Measurements from ENCODE around the gene RRH. TPM values are rescaled to one million over a fixed set of nuclear protein-coding genes. Genes with fewer than 3 reads are reported as not detected.
"Not testable (repeated sequence)": the region's sequence is repeated elsewhere in the genome, so short reads cannot be mapped to it uniquely, and the experiment has no call there.

Gene RRH, protein sequence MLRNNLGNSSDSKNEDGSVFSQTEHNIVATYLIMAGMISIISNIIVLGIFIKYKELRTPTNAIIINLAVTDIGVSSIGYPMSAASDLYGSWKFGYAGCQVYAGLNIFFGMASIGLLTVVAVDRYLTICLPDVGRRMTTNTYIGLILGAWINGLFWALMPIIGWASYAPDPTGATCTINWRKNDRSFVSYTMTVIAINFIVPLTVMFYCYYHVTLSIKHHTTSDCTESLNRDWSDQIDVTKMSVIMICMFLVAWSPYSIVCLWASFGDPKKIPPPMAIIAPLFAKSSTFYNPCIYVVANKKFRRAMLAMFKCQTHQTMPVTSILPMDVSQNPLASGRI
- total RNA-seq, result not detected

DNA sequence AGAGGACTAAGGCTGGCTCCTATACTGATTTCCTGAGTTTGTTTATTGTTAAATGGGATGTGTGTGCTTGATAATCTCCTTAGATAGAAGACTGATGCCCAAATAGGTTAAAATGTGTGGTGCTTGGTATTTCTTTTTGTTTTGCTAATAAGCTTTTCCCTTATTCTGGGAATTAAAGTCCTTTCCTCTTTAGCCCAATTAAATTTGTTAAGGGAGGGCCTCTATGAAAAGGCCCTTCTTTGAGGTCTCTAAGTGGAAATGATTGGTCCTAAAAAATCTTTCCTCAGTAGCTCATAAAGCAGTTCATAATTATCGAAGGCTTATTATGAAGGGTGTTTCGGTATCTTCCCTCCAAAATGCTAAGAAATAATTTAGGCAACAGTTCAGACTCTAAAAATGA, at the start of gene RRH:
Gene RRH (plus strand): TSS at position 301 of the 400 bp plus-strand sequence. CDS start 56 bp downstream, at position 357.
- no peak for DNase-seq (ENCODE audit: low spot score in 2 of 2)
- intact Hi-C loops (cut with DNase I), result loop anchor here (5.0 kb wide), 1 partner anchor 405 kb away; no protein-coding TSS in a partner anchor
- no peak within 1 kb of the TSS for H3K4me3 ChIP-seq
- H3K36me3 ChIP-seq, result peaks cover 0 to 18% of the 10 kb centered on the region in 2 donors
- TF ChIP-seq, protein P1, sequence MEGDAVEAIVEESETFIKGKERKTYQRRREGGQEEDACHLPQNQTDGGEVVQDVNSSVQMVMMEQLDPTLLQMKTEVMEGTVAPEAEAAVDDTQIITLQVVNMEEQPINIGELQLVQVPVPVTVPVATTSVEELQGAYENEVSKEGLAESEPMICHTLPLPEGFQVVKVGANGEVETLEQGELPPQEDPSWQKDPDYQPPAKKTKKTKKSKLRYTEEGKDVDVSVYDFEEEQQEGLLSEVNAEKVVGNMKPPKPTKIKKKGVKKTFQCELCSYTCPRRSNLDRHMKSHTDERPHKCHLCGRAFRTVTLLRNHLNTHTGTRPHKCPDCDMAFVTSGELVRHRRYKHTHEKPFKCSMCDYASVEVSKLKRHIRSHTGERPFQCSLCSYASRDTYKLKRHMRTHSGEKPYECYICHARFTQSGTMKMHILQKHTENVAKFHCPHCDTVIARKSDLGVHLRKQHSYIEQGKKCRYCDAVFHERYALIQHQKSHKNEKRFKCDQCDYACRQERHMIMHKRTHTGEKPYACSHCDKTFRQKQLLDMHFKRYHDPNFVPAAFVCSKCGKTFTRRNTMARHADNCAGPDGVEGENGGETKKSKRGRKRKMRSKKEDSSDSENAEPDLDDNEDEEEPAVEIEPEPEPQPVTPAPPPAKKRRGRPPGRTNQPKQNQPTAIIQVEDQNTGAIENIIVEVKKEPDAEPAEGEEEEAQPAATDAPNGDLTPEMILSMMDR (IDR thresholded peaks at IDR 0.05), result no peak
- H3K27ac ChIP-seq, result no peak within 1 kb of the TSS
- no peaks in the 10 kb centered on the region for H3K4me1 ChIP-seq
- H3K27me3 ChIP-seq, result no peaks in the 10 kb centered on the region
- H3K9me3 ChIP-seq, result no peaks in the 10 kb centered on the region

DNA sequence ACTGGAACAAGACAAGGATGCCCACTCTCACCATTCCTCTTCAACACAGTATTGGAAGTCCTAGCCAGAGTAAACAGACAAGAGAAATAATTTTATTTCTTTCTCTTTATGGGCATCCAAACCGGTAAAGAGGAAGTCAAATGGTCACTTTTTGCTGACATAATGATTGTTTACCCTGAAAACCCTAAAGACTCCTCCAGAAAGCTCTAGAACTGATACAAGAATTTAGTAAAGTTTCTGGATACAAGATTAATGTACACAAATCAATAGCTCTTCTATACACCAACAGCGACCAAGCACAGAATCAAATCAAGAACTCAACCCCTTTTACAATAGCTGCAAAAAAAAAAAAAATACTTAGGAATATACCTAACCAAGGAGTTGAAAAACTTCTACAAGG, 45.7 kb upstream of the RRH start:
- H3K4me1 ChIP-seq; H3K36me3 ChIP-seq; H3K4me3 ChIP-seq; intact Hi-C loops (cut with DNase I); H3K27ac ChIP-seq; H3K9me3 ChIP-seq; DNase-seq (ENCODE audit: low spot score in 2 of 2); H3K27me3 ChIP-seq: not testable (repeated sequence)

DNA sequence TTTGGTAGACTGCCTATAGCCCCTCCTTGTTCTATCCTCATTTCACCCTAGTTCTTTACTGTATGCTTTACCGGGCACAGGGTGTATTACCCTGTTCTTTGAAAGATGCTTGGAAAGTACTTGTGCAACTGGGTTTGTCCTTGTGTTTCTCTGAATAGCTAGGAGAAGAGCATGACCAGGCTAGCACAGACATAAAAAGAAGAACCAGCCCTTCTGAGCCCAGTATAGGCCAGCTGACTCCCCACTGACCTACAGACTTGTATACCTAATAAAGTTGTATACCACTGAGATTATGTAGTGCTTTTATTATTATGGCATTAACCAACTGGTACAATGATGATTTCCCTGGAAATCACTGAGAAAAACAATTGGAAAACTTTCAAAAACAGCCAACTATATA, 40.9 kb upstream of the RRH start:
- TF ChIP-seq, protein P1 (IDR thresholded peaks at IDR 0.05), result no peak

DNA sequence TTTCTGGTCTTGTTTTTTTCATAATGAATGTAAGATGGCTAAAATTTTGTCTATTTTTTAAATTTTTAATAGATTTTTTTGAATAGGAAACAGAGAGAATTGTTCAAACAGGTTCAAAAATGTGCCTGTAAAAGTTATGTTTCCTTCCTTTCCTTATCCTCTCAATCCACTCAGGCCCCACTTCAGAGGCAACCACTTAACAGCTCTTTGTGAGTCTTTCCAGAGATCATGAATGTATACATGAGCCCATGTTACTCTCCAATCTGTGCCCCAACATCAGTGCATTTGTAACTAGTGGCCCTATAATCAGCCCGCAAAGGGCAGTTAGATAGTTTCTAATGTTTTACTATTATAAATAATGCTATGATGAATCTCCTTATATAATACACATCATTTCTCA, 40.0 kb upstream of the RRH start:
- Histone ChIP-seq H3K27ac (no peak overlapping the region), H3K4me1 (no peaks in the 10 kb centered on the region), H3K4me3 (no peak overlapping the region), H3K27me3 (no peaks in the 10 kb centered on the region), H3K36me3 (no peaks in the 10 kb centered on the region), H3K9me3 (no peaks in the 10 kb centered on the region)
- intact Hi-C loops (cut with DNase I), result no loop called here
- TF ChIP-seq, protein P1 (IDR thresholded peaks at IDR 0.05), result no peak
- no peak for DNase-seq (ENCODE audit: low spot score in 2 of 2)

More for the DNA sequence above, 40.9 kb upstream of the RRH start:
- DNase-seq (ENCODE audit: low spot score in 2 of 2), result no peak
- H3K27ac ChIP-seq, result no peak overlapping the region
- intact Hi-C loops (cut with DNase I), result no loop called here
- H3K36me3 ChIP-seq, result no peaks in the 10 kb centered on the region
- H3K4me3 ChIP-seq, result no peak overlapping the region
- H3K9me3 ChIP-seq, result no peaks in the 10 kb centered on the region
- no peaks in the 10 kb centered on the region for H3K4me1 ChIP-seq
- H3K27me3 ChIP-seq, result no peaks in the 10 kb centered on the region

DNA sequence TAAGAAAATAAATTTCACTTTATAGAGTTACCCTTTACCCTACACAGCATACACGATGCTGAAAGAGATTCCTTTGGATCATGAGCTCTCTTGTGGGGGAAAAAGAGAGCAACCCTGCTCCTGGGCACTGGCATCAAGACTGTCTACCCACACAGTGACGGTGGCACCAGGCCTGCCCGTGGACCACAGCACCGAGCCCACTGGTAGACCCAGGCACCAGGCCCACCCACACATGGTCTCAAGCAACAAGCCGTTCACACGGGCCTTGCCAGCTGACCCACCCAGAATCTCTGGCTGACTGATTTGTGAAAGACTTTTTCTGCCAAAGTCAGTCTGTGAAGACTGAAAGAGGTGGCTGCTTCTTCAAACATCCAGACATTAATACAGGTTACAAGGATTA, 32.7 kb upstream of the RRH start:
- no peaks in the 10 kb centered on the region for H3K9me3 ChIP-seq
- TF ChIP-seq, protein P1 (IDR thresholded peaks at IDR 0.05), result no peak

DNA sequence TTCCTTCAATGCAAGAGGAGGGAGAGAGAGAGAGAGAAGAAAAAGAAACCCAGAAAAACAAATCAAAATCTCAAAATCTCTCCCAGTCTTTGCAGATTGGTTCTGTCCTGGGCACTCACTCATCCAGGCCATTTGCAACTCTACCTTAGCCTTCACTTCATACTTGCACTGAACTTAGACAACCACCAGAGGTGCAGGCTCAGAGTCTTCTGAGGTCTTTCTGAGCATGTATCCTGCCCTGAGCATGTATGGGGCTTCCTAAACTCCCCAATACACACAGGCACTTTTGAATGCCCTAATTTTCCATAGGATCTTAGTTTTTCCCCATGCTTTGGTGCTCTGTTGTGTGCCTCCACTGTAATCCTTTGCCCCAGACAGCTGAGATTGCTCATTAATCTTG, 28.9 kb upstream of the RRH start:
- no peak overlapping the region for H3K27ac ChIP-seq
- H3K4me1 ChIP-seq, result no peaks in the 10 kb centered on the region
- H3K9me3 ChIP-seq, result no peaks in the 10 kb centered on the region
- intact Hi-C loops (cut with DNase I), result no loop called here
- no peaks in the 10 kb centered on the region for H3K36me3 ChIP-seq
- DNase-seq (ENCODE audit: low spot score in 2 of 2), result no peak
- H3K4me3 ChIP-seq, result no peak overlapping the region
- no peaks in the 10 kb centered on the region for H3K27me3 ChIP-seq
- TF ChIP-seq, protein P1 (IDR thresholded peaks at IDR 0.05), result no peak

More for the DNA sequence above, 32.7 kb upstream of the RRH start:
- H3K36me3 ChIP-seq, result no peaks in the 10 kb centered on the region
- H3K27ac ChIP-seq, result no peak overlapping the region
- H3K4me1 ChIP-seq, result no peaks in the 10 kb centered on the region
- H3K27me3 ChIP-seq, result no peaks in the 10 kb centered on the region
- intact Hi-C loops (cut with DNase I), result no loop called here
- no peak for DNase-seq (ENCODE audit: low spot score in 2 of 2)
- no peak overlapping the region for H3K4me3 ChIP-seq

Measured in ascending aorta (tissue), 2 donors.